GM12878 (cell line): Measurements from ENCODE around the gene DNA2. TPM values are rescaled to one million over a fixed set of nuclear protein-coding genes. Genes with fewer than 3 reads are reported as not detected.

ENCODE experiments used
- ATAC-seq: fragments of 200-7000 bp; cut with Tn5 transposase; 3 replicates; pipeline ENCODE4 v1.9.1; 2020; ENCODE audit warnings: mild to moderate bottlenecking, moderate library complexity
- BruUV-seq: library from RNA; stranded (reverse); fragments of 400-500 nt; replicated peaks from 2 replicates; lab custom pipeline; 2021; lab: Mats Ljungman, UMichigan
- CTCF ChIA-PET: fragments of 300-600 bp; sonication (Branson Sonifier 250); formaldehyde crosslinking; extraction: SDS; loops from one replicate; lab custom pipeline; 2021; ENCODE audit warnings: inconsistent platforms; lab: Yijun Ruan, JAX
- POLR2A ChIA-PET: fragments of 350-600 bp; formaldehyde crosslinking; extraction: SDS; loops from one replicate; lab custom pipeline; 2021; ENCODE audit warnings: inconsistent platforms; lab: Charles Lee
- RAD21 ChIA-PET: fragments of 300-600 bp; sonication (Branson Sonifier 250); formaldehyde crosslinking; loops from one replicate; lab custom pipeline; 2023; ENCODE audit warnings: antibody characterized with exemption; ENCODE audit not compliant: unreplicated experiment; lab: Charles Lee
- SMC1A ChIA-PET: fragments of 300-600 bp; sonication (Branson Sonifier 250); formaldehyde crosslinking; loops from one replicate; lab custom pipeline; 2023; ENCODE audit not compliant: unreplicated experiment, uncharacterized antibody; lab: Charles Lee
- DNase-seq: peaks from one replicate; pipeline ENCODE4 v3.0.0-alpha.2; 2011; ENCODE audit warnings: low read depth, low spot score
- FAIRE-seq: peaks from 3 replicates; lab custom pipeline; 2011; peaks lifted over from hg19 to GRCh38; lab: Jason Lieb, UNC
- H2AFZ ChIP-seq: 2 replicates; pipeline ENCODE4 v1.6.0; 2011; ENCODE audit warnings: low read depth, low read length, control low read depth; ENCODE audit not compliant: control insufficient read depth
- H3K27ac ChIP-seq: 2 replicates; pipeline ENCODE4 v1.5.1; 2011; ENCODE audit warnings: control low read depth; ENCODE audit not compliant: control insufficient read depth, insufficient read depth
- H3K27me3 ChIP-seq, 2 experiments: replicated peaks in 1 of 2; 2 replicates each; pipeline versions ENCODE4 v1.6.0 to v1.6.1; 2011; ENCODE audit warnings: low read length in 1 of 2; ENCODE audit not compliant: control insufficient read depth in 2 of 2, insufficient read depth in 2 of 2
- H3K36me3 ChIP-seq, 2 experiments: 2 replicates each; pipeline ENCODE4 v1.5.1; 2011; ENCODE audit warnings: low read length in 1 of 2; ENCODE audit not compliant: control insufficient read depth in 2 of 2, insufficient read depth in 2 of 2
- H3K4me1 ChIP-seq: 2 replicates; pipeline ENCODE4 v1.6.1; 2011; ENCODE audit warnings: mild to moderate bottlenecking, low read length, moderate library complexity, mixed read lengths; ENCODE audit not compliant: control insufficient read depth, insufficient read depth
- H3K4me2 ChIP-seq: 2 replicates; pipeline ENCODE4 v1.6.0; 2011; ENCODE audit warnings: control low read depth; ENCODE audit not compliant: control insufficient read depth, insufficient read depth
- H3K4me3 ChIP-seq: fragments of 200-600 bp; sonication (generic); 2 replicates; pipeline ENCODE4 v1.5.1; 2016
- H3K79me2 ChIP-seq: 2 replicates; pipeline ENCODE4 v1.6.0; 2011; ENCODE audit warnings: low read length; ENCODE audit not compliant: control insufficient read depth, insufficient read depth
- H3K9ac ChIP-seq: 2 replicates; pipeline ENCODE4 v1.8.0; 2011; ENCODE audit warnings: low read length, control low read depth, mixed read lengths; ENCODE audit not compliant: control insufficient read depth, insufficient read depth
- H3K9me3 ChIP-seq: replicated peaks from 3 replicates; pipeline ENCODE4 v1.5.1; 2011; ENCODE audit warnings: mild to moderate bottlenecking, low read length; ENCODE audit not compliant: control insufficient read depth, insufficient read depth
- H4K20me1 ChIP-seq: 2 replicates; pipeline ENCODE4 v1.6.0; 2011; ENCODE audit not compliant: control insufficient read depth, insufficient read depth
- EZH2 ChIP-seq: IDR thresholded peaks from 2 replicates; pipeline ENCODE4 v1.6.1; 2012; ENCODE audit warnings: low read depth, mild to moderate bottlenecking, control low read depth, inconsistent platforms, low read length, borderline replicate concordance; ENCODE audit not compliant: control insufficient read depth
- FOXK2 ChIP-seq: fragments of 450-650 bp; IDR thresholded peaks from 2 replicates; pipeline ENCODE4 v1.6.1; 2017; ENCODE audit warnings: mild to moderate bottlenecking, moderate library complexity
- MTA2 ChIP-seq: fragments of 450-650 bp; IDR thresholded peaks from 2 replicates; pipeline ENCODE4 v1.6.1; 2016; ENCODE audit warnings: low read depth, mild to moderate bottlenecking, moderate library complexity
- MTA3 ChIP-seq: IDR thresholded peaks from 2 replicates; pipeline ENCODE4 v1.6.1; 2012; ENCODE audit warnings: low read length, inconsistent platforms, borderline replicate concordance
- MYC ChIP-seq: IDR thresholded peaks from 2 replicates; pipeline ENCODE4 v1.6.1; 2011; ENCODE audit warnings: mild to moderate bottlenecking, low read length, moderate library complexity, inconsistent platforms; ENCODE audit not compliant: insufficient read depth, insufficient replicate concordance, insufficient read length, severe bottlenecking
- PML ChIP-seq: IDR thresholded peaks from 2 replicates; pipeline ENCODE4 v1.6.1; 2012; ENCODE audit warnings: low read length, inconsistent platforms
- RB1 ChIP-seq: fragments of 450-650 bp; formaldehyde crosslinking; IDR thresholded peaks from 2 replicates; pipeline ENCODE4 v1.6.1; 2017; ENCODE audit warnings: mild to moderate bottlenecking, borderline replicate concordance
- SPI1 ChIP-seq: IDR thresholded peaks from 2 replicates; pipeline ENCODE4 v1.6.1; 2011; ENCODE audit warnings: low read depth, mild to moderate bottlenecking, low read length, moderate library complexity, borderline replicate concordance; ENCODE audit not compliant: insufficient read depth
- SREBF2 ChIP-seq: IDR thresholded peaks from 2 replicates; pipeline ENCODE4 v1.6.1; 2012; ENCODE audit warnings: mild to moderate bottlenecking, low read length
- WGBS: methylation state at CpG from one replicate; pipeline ENCODE4 v1.1.6; 2016; ENCODE audit warnings: low lambda C conversion rate; ENCODE audit not compliant: insufficient replicate concordance, insufficient coverage; ENCODE audit errors: missing lambda C conversion rate; 5-methylcytosine and 5-hydroxymethylcytosine counted together
- in situ Hi-C: fragments of 300-500 bp; cut with MboI; formaldehyde crosslinking; loops from 9 replicates; pipeline ENCODE4 v1.14.3; 2018; ENCODE audit warnings: mixed read lengths
- intact Hi-C: fragments of 100-400 bp; cut with micrococcal nuclease; formaldehyde crosslinking; loops from one replicate; pipeline ENCODE4 v1.14.2; 2022; ENCODE audit not compliant: unreplicated experiment
- polyA plus RNA-seq, 11 experiments: library from polyadenylated mRNA; depleted of rRNA in 4 of 11; unstranded in 6 of 11; stranded (reverse) in 5 of 11; fragments of >200 nt; fragmentation: Nextera tagmentation in 4 of 11; fragmentation: Illumina TruSeq in 1 of 11; extraction: Ambion mirVana in 4 of 11; extraction: Trizol in 1 of 11; gene quantifications; 1 replicate in 1 of 11; 2 replicates in 10 of 11; pipeline versions ENCODE4 v1.2.1 to v1.2.3, GENCODE V29; 2011 to 2016; ENCODE audit warnings: inconsistent platforms in 2 of 11, missing spikeins in 2 of 11, low read depth in 1 of 11
- total RNA-seq, 4 experiments: library from RNA; depleted of rRNA in 3 of 4; stranded (reverse); fragments of >200 nt in 3 of 4; fragmentation: Illumina TruSeq in 1 of 4; extraction: Trizol in 1 of 4; gene quantifications; 2 replicates each; pipeline versions ENCODE4 v1.2.1 to v1.2.3, GENCODE V29; 2013 to 2021
- TF ChIP-seq, protein P1 (sequence below): fragments of 450-650 bp; formaldehyde crosslinking; IDR thresholded peaks from 2 replicates; pipeline ENCODE4 v1.4.0; 2020; ENCODE audit warnings: mild to moderate bottlenecking, moderate library complexity
- TF ChIP-seq, protein P2 (sequence below): fragments of 150-350 bp; IDR thresholded peaks from 2 replicates; pipeline ENCODE4 v1.6.1; 2016; ENCODE audit warnings: low read depth, low read length
- TF ChIP-seq, protein P3 (sequence below): IDR thresholded peaks from 2 replicates; pipeline ENCODE4 v1.6.1; 2012; ENCODE audit warnings: mild to moderate bottlenecking, low read depth, low read length
- TF ChIP-seq, protein P4 (sequence below): fragments of 450-650 bp; IDR thresholded peaks from 2 replicates; pipeline ENCODE4 v1.6.1; 2016; ENCODE audit warnings: mild to moderate bottlenecking

DNA2 gene
- total and polyA plus RNA-seq, 10 of the 15 experiments (the other 5 are each of a cell fraction or from before 2014, with no cell fraction given) = 17.7 to 41.8 (median 28.4) TPM

DNA sequence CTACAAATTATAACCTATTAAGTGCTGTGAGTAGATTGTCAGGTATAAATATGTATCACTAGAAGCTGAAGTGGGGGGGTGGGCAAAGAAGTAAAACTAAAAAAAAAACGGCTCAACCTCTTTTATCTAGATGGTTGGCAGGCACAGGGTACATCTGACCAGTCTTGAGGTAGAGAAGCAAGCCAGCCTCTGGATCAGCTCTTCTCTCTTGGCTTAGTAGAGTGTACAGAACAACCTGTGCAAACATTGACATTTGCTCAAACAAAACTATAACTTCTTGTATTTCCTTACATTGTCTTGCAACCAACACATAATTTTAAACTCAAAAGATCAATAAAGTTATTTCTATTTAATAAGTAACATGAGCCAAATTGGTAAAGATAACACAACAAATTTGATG is 25.6 kb downstream of the DNA2 start:
- Histone ChIP-seq H3K4me2 (no peak overlapping the region), H4K20me1 (no peaks in the 10 kb centered on the region), H3K27ac (no peak overlapping the region), H3K36me3 (peaks cover 0 to 9% of the 10 kb centered on the region in 2 experiments; a peak in 3 of 4 replicates), H3K27me3 (no peaks in the 10 kb centered on the region), H3K79me2 (no peaks in the 10 kb centered on the region), H3K4me1 (no peaks in the 10 kb centered on the region), H3K4me3 (no peak overlapping the region), H3K9ac (no peak overlapping the region), H3K9me3 (no peaks in the 10 kb centered on the region), H2AFZ (no peak overlapping the region)
- FAIRE-seq = no peak
- CTCF ChIA-PET = no interaction called here
- POLR2A ChIA-PET = no interaction called here
- WGBS = 37% methylated on average over 1 of the region's 1 CpG
- RAD21 ChIA-PET = no interaction called here
- no TSS peak for BruUV-seq
- SMC1A ChIA-PET = no interaction called here
- no peak for ATAC-seq
- no peak for DNase-seq
- intact Hi-C loops = no loop called here
- in situ Hi-C loops = no loop called here
- TF ChIP-seq, protein P1, sequence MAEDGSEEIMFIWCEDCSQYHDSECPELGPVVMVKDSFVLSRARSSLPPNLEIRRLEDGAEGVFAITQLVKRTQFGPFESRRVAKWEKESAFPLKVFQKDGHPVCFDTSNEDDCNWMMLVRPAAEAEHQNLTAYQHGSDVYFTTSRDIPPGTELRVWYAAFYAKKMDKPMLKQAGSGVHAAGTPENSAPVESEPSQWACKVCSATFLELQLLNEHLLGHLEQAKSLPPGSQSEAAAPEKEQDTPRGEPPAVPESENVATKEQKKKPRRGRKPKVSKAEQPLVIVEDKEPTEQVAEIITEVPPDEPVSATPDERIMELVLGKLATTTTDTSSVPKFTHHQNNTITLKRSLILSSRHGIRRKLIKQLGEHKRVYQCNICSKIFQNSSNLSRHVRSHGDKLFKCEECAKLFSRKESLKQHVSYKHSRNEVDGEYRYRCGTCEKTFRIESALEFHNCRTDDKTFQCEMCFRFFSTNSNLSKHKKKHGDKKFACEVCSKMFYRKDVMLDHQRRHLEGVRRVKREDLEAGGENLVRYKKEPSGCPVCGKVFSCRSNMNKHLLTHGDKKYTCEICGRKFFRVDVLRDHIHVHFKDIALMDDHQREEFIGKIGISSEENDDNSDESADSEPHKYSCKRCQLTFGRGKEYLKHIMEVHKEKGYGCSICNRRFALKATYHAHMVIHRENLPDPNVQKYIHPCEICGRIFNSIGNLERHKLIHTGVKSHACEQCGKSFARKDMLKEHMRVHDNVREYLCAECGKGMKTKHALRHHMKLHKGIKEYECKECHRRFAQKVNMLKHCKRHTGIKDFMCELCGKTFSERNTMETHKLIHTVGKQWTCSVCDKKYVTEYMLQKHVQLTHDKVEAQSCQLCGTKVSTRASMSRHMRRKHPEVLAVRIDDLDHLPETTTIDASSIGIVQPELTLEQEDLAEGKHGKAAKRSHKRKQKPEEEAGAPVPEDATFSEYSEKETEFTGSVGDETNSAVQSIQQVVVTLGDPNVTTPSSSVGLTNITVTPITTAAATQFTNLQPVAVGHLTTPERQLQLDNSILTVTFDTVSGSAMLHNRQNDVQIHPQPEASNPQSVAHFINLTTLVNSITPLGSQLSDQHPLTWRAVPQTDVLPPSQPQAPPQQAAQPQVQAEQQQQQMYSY (CRISPR knock-in tag) = no peak
- TF ChIP-seq PML (no peak), FOXK2 (no peak), MYC (no peak), EZH2 (no peak), SREBF2 (no peak), RB1 (no peak), MTA3 (no peak), SPI1 (no peak), MTA2 (no peak)
- TF ChIP-seq, protein P2, sequence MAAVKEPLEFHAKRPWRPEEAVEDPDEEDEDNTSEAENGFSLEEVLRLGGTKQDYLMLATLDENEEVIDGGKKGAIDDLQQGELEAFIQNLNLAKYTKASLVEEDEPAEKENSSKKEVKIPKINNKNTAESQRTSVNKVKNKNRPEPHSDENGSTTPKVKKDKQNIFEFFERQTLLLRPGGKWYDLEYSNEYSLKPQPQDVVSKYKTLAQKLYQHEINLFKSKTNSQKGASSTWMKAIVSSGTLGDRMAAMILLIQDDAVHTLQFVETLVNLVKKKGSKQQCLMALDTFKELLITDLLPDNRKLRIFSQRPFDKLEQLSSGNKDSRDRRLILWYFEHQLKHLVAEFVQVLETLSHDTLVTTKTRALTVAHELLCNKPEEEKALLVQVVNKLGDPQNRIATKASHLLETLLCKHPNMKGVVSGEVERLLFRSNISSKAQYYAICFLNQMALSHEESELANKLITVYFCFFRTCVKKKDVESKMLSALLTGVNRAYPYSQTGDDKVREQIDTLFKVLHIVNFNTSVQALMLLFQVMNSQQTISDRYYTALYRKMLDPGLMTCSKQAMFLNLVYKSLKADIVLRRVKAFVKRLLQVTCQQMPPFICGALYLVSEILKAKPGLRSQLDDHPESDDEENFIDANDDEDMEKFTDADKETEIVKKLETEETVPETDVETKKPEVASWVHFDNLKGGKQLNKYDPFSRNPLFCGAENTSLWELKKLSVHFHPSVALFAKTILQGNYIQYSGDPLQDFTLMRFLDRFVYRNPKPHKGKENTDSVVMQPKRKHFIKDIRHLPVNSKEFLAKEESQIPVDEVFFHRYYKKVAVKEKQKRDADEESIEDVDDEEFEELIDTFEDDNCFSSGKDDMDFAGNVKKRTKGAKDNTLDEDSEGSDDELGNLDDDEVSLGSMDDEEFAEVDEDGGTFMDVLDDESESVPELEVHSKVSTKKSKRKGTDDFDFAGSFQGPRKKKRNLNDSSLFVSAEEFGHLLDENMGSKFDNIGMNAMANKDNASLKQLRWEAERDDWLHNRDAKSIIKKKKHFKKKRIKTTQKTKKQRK = no peak
- TF ChIP-seq, protein P3, sequence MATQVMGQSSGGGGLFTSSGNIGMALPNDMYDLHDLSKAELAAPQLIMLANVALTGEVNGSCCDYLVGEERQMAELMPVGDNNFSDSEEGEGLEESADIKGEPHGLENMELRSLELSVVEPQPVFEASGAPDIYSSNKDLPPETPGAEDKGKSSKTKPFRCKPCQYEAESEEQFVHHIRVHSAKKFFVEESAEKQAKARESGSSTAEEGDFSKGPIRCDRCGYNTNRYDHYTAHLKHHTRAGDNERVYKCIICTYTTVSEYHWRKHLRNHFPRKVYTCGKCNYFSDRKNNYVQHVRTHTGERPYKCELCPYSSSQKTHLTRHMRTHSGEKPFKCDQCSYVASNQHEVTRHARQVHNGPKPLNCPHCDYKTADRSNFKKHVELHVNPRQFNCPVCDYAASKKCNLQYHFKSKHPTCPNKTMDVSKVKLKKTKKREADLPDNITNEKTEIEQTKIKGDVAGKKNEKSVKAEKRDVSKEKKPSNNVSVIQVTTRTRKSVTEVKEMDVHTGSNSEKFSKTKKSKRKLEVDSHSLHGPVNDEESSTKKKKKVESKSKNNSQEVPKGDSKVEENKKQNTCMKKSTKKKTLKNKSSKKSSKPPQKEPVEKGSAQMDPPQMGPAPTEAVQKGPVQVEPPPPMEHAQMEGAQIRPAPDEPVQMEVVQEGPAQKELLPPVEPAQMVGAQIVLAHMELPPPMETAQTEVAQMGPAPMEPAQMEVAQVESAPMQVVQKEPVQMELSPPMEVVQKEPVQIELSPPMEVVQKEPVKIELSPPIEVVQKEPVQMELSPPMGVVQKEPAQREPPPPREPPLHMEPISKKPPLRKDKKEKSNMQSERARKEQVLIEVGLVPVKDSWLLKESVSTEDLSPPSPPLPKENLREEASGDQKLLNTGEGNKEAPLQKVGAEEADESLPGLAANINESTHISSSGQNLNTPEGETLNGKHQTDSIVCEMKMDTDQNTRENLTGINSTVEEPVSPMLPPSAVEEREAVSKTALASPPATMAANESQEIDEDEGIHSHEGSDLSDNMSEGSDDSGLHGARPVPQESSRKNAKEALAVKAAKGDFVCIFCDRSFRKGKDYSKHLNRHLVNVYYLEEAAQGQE = no peak
- TF ChIP-seq, protein P4, sequence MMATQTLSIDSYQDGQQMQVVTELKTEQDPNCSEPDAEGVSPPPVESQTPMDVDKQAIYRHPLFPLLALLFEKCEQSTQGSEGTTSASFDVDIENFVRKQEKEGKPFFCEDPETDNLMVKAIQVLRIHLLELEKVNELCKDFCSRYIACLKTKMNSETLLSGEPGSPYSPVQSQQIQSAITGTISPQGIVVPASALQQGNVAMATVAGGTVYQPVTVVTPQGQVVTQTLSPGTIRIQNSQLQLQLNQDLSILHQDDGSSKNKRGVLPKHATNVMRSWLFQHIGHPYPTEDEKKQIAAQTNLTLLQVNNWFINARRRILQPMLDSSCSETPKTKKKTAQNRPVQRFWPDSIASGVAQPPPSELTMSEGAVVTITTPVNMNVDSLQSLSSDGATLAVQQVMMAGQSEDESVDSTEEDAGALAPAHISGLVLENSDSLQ = no peak
